ENCODE results near the gene CC2D1A. TPM values are rescaled to one million over a fixed set of nuclear protein-coding genes. Genes with fewer than 3 reads are reported as not detected.

CC2D1A gene
- total RNA-seq, 1 donor from 2014 or later = 20.1 TPM

DNA sequence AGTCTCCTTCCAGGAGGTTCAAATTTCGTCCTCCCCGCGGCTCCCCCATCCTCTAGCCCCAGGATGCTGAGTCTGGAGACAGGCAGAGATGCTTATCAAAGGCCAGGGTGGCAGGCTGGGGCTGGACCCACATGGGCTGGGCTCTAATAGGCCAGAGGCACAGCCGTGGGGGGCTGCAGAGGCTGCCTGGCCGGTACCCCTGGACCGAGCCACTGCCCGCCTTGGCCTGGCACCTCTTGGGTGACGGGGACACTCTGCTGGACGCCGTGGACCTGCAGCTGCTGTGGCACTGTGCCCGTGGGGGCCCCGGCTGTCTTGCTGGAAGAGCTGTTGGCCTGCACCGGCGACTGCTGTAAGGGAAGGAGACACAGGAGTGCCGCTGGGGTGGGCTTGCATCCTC, 74.3 kb downstream of the CC2D1A start:
- no peak for DNase-seq
- H3K27me3 ChIP-seq (ENCODE audit: low read depth) = no peaks in the 10 kb centered on the region
- no peaks in the 10 kb centered on the region for H3K9me3 ChIP-seq (replicated peaks)
- no peak overlapping the region for H3K27ac ChIP-seq (replicated peaks)
- H3K4me3 ChIP-seq = no peak overlapping the region
- peaks cover 12% of the 10 kb centered on the region for H3K36me3 ChIP-seq
- peaks cover 45% of the 10 kb centered on the region for H3K4me1 ChIP-seq
- intact Hi-C loops (cut with micrococcal nuclease) = no loop called here
- no peak for TF ChIP-seq CTCF (IDR thresholded peaks at IDR 0.05; ENCODE audit: borderline replicate concordance)

Small RNAs within 50 kb of the gene (microRNA-seq; reads per million reads assigned to microRNA genes)
- 606 reads per million, percentile 79 among the genes with 10 or more reads in this experiment for gene MIR181C
- 344 reads per million, percentile 71 among the genes with 10 or more reads in this experiment for gene MIR181D

Other genes starting within 250 kb of the CC2D1A start
- 13.7 TPM for gene MRI1, start 141.7 kb upstream of the CC2D1A start, total RNA-seq
- gene C19orf53, start 131.7 kb upstream of the CC2D1A start, total RNA-seq = 97.7 TPM
- gene ZSWIM4, start 110.8 kb upstream of the CC2D1A start, total RNA-seq = 2.6 TPM
- gene NANOS3, start 29.1 kb upstream of the CC2D1A start, total RNA-seq = 1.3 TPM
- gene BRME1, start 84 bp upstream of the CC2D1A start, total RNA-seq = 0.82 TPM
- gene PODNL1, start 32.2 kb downstream of the CC2D1A start, total RNA-seq = 1.9 TPM
- gene DCAF15, start 46.3 kb downstream of the CC2D1A start, total RNA-seq = 17.0 TPM
- 15.2 TPM for gene RFX1, start 100.1 kb downstream of the CC2D1A start, total RNA-seq
- not detected for gene RLN3, start 121.9 kb downstream of the CC2D1A start, total RNA-seq
- 4.0 TPM for gene IL27RA, start 125.6 kb downstream of the CC2D1A start, total RNA-seq
- 0.38 TPM for gene PALM3, start 155.9 kb downstream of the CC2D1A start, total RNA-seq
- 8.1 TPM for gene MISP3, start 166.6 kb downstream of the CC2D1A start, total RNA-seq
- gene C19orf67, start 179.6 kb downstream of the CC2D1A start, total RNA-seq = not detected
- 46.7 TPM for gene SAMD1, start 184.6 kb downstream of the CC2D1A start, total RNA-seq
- 465 TPM for gene PRKACA, start 211.6 kb downstream of the CC2D1A start, total RNA-seq
- 0.96 TPM for gene ASF1B, start 230.4 kb downstream of the CC2D1A start, total RNA-seq

All from left ventricle myocardium inferior (tissue), 1 donor.